ENCODE results near the gene NHEJ1.
"Not testable (repeated sequence)": the region's sequence is repeated elsewhere in the genome, so short reads cannot be mapped to it uniquely, and the experiment has no call there.

- not testable (repeated sequence) for TF ChIP-seq CBFB (CRISPR knock-in tag; IDR thresholded peaks at IDR 0.05; ENCODE audit: low read depth); TEAD4 (CRISPR knock-in tag; IDR thresholded peaks at IDR 0.05); CTCF (IDR thresholded peaks at IDR 0.05); ATF3 (CRISPR knock-in tag; conservative IDR thresholded peaks at IDR 0.05); ETV6 (CRISPR knock-in tag; IDR thresholded peaks at IDR 0.05); NR2C2 (CRISPR knock-in tag; IDR thresholded peaks at IDR 0.05); CREM (CRISPR knock-in tag; IDR thresholded peaks at IDR 0.05); IRF1 (CRISPR knock-in tag; IDR thresholded peaks at IDR 0.05); ELF4 (CRISPR knock-in tag; IDR thresholded peaks at IDR 0.05; ENCODE audit: low read depth); ZNF512 (CRISPR knock-in tag; IDR thresholded peaks at IDR 0.05; ENCODE audit: borderline replicate concordance); SMAD3 (CRISPR knock-in tag; IDR thresholded peaks at IDR 0.05; ENCODE audit: borderline replicate concordance)
Measured at GRCh38 chr2:219201331-219201730, 40.7 kb upstream of the NHEJ1 start.
